ENCODE results near the gene CEP83.

Gene CEP83

GRCh38 chr12:94353130-94353529 lies 106.5 kb downstream of the CEP83 start:
- Histone ChIP-seq H4K20me1 (ENCODE audit: control insufficient read depth, insufficient read depth, low read depth, low read length) (no peaks in the 10 kb centered on the region), H3K9me3 (ENCODE audit: control insufficient read depth, insufficient read depth, low read length) (peaks cover 35% of the 10 kb centered on the region; the same call in 1 of the 2 replicates), H3K4me1 (ENCODE audit: control insufficient read depth, low read length) (peaks cover 6% of the 10 kb centered on the region; the same call in 1 of the 2 replicates), H3K4me3 (ENCODE audit: low read length) (no peak overlapping the region), H3K36me3 (ENCODE audit: control insufficient read depth, low read length) (peaks cover 29% of the 10 kb centered on the region), H3K4me2 (ENCODE audit: low read length) (no peak overlapping the region), H3K27ac (ENCODE audit: low read depth, low read length) (no peak overlapping the region), H3K9me2 (replicated peaks; ENCODE audit: control insufficient read depth, low read length) (no peaks in the 10 kb centered on the region), H3F3A (ENCODE audit: control insufficient read depth, insufficient read depth) (no peaks in the 10 kb centered on the region), H3K27me3 (ENCODE audit: control insufficient read depth, low read length) (no peaks in the 10 kb centered on the region), H3K79me2 (ENCODE audit: control insufficient read depth, low read length) (no peaks in the 10 kb centered on the region)
- TF ChIP-seq CTCF (IDR thresholded peaks at IDR 0.05; ENCODE audit: low read depth, low read length, poor library complexity, severe bottlenecking): no peak
- no peak for TF ChIP-seq EZH2phosphoT487 (IDR thresholded peaks at IDR 0.05; ENCODE audit: borderline replicate concordance, low read length)

- TF ChIP-seq CTCF (IDR thresholded peaks at IDR 0.05; ENCODE audit: low read depth, low read length, poor library complexity, severe bottlenecking) (no peak), EZH2phosphoT487 (IDR thresholded peaks at IDR 0.05; ENCODE audit: borderline replicate concordance, low read length) (no peak)
- Histone ChIP-seq H3K9me2 (replicated peaks; ENCODE audit: control insufficient read depth, low read length) (no peaks in the 10 kb centered on the region), H3K4me2 (ENCODE audit: low read length) (no peak overlapping the region), H4K20me1 (ENCODE audit: control insufficient read depth, insufficient read depth, low read depth, low read length) (no peaks in the 10 kb centered on the region), H3K36me3 (ENCODE audit: control insufficient read depth, low read length) (peaks cover 1% of the 10 kb centered on the region; the same call in 1 of the 2 replicates), H3F3A (ENCODE audit: control insufficient read depth, insufficient read depth) (no peaks in the 10 kb centered on the region), H3K27ac (ENCODE audit: low read depth, low read length) (no peak overlapping the region), H3K79me2 (ENCODE audit: control insufficient read depth, low read length) (no peaks in the 10 kb centered on the region), H3K4me3 (ENCODE audit: low read length) (no peak overlapping the region), H3K9me3 (ENCODE audit: control insufficient read depth, insufficient read depth, low read length) (no peaks in the 10 kb centered on the region), H3K27me3 (ENCODE audit: control insufficient read depth, low read length) (no peaks in the 10 kb centered on the region), H3K4me1 (ENCODE audit: control insufficient read depth, low read length) (peaks cover 7% of the 10 kb centered on the region; the same call in 1 of the 2 replicates)
Observed at GRCh38 chr12:94340573-94340972, 119.1 kb downstream of the CEP83 start.

GRCh38 chr12:94338006-94338794 lies 121.5 kb downstream of the CEP83 start:
- H3K9me2 ChIP-seq (replicated peaks; ENCODE audit: control insufficient read depth, low read length): no peaks in the 10 kb centered on the region
- H3K4me2 ChIP-seq (ENCODE audit: low read length): no peak overlapping the region
- no peak overlapping the region for H3K4me3 ChIP-seq (ENCODE audit: low read length)
- H3K9me3 ChIP-seq (ENCODE audit: control insufficient read depth, insufficient read depth, low read length): no peaks in the 10 kb centered on the region
- H3K4me1 ChIP-seq (ENCODE audit: control insufficient read depth, low read length): peaks cover 7% of the 10 kb centered on the region; the same call in 1 of the 2 replicates
- no peak overlapping the region for H3K27ac ChIP-seq (ENCODE audit: low read depth, low read length)
- H3K36me3 ChIP-seq (ENCODE audit: control insufficient read depth, low read length): no peaks in the 10 kb centered on the region
- H3F3A ChIP-seq (ENCODE audit: control insufficient read depth, insufficient read depth): no peaks in the 10 kb centered on the region
- no peaks in the 10 kb centered on the region for H4K20me1 ChIP-seq (ENCODE audit: control insufficient read depth, insufficient read depth, low read depth, low read length)
- no peaks in the 10 kb centered on the region for H3K79me2 ChIP-seq (ENCODE audit: control insufficient read depth, low read length)
- TF ChIP-seq EZH2phosphoT487 (IDR thresholded peaks at IDR 0.05; ENCODE audit: borderline replicate concordance, low read length): no peak
- no peaks in the 10 kb centered on the region for H3K27me3 ChIP-seq (ENCODE audit: control insufficient read depth, low read length)

GRCh38 chr12:94336211-94336925 lies 123.3 kb downstream of the CEP83 start:
- Histone ChIP-seq H3K79me2 (ENCODE audit: control insufficient read depth, low read length) (no peaks in the 10 kb centered on the region), H3K4me3 (ENCODE audit: low read length) (no peak overlapping the region), H3K36me3 (ENCODE audit: control insufficient read depth, low read length) (peaks cover 7% of the 10 kb centered on the region), H3K4me1 (ENCODE audit: control insufficient read depth, low read length) (no peaks in the 10 kb centered on the region), H3F3A (ENCODE audit: control insufficient read depth, insufficient read depth) (no peaks in the 10 kb centered on the region), H3K27me3 (ENCODE audit: control insufficient read depth, low read length) (no peaks in the 10 kb centered on the region), H3K27ac (ENCODE audit: low read depth, low read length) (no peak overlapping the region), H3K4me2 (ENCODE audit: low read length) (no peak overlapping the region), H4K20me1 (ENCODE audit: control insufficient read depth, insufficient read depth, low read depth, low read length) (no peaks in the 10 kb centered on the region), H3K9me3 (ENCODE audit: control insufficient read depth, insufficient read depth, low read length) (no peaks in the 10 kb centered on the region), H3K9me2 (replicated peaks; ENCODE audit: control insufficient read depth, low read length) (no peaks in the 10 kb centered on the region)
- TF ChIP-seq CTCF (IDR thresholded peaks at IDR 0.05; ENCODE audit: low read depth, low read length, poor library complexity, severe bottlenecking) (no peak), EZH2phosphoT487 (IDR thresholded peaks at IDR 0.05; ENCODE audit: borderline replicate concordance, low read length) (no peak)
